ENCODE data around the gene GLRX5.

DNA sequence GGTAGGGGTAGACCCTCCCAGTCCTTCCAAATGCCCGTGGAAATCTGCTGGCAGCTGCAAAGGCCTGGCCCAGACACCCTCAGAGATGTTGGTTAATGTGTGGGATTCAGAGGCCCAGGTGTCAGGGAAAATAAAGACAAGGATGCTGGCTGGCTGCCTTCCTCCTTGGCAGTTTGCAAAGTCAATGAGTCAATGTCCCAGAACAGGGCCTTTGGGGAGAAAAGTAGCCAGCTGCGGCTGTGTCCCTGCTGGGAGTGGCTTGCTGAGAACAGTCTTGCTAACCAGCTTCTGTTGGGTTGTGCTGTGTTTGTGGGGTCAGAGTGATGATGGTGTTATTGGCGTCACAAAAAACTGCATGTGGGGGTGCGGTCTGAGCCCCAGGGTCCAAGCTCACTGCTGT, 29.2 kb downstream of the GLRX5 start:
- TF ChIP-seq, protein P1, sequence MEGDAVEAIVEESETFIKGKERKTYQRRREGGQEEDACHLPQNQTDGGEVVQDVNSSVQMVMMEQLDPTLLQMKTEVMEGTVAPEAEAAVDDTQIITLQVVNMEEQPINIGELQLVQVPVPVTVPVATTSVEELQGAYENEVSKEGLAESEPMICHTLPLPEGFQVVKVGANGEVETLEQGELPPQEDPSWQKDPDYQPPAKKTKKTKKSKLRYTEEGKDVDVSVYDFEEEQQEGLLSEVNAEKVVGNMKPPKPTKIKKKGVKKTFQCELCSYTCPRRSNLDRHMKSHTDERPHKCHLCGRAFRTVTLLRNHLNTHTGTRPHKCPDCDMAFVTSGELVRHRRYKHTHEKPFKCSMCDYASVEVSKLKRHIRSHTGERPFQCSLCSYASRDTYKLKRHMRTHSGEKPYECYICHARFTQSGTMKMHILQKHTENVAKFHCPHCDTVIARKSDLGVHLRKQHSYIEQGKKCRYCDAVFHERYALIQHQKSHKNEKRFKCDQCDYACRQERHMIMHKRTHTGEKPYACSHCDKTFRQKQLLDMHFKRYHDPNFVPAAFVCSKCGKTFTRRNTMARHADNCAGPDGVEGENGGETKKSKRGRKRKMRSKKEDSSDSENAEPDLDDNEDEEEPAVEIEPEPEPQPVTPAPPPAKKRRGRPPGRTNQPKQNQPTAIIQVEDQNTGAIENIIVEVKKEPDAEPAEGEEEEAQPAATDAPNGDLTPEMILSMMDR (conservative IDR thresholded peaks at IDR 0.05; ENCODE audit: low read depth, low read length) = no peak
- TF ChIP-seq EZH2 (IDR thresholded peaks at IDR 0.05; ENCODE audit: borderline replicate concordance, low read depth, low read length, poor library complexity, severe bottlenecking) = no peak
